Measurements from ENCODE around the gene DLG2. TPM values are rescaled to one million over a fixed set of nuclear protein-coding genes. Genes with fewer than 3 reads are reported as not detected.

Gene DLG2
- total RNA-seq, 1 donor from 2014 or later: 6.7 TPM

GRCh38 chr11:84129961-84130576 is 1497.1 kb downstream of the DLG2 start:
- no peak for TF ChIP-seq CTCF (IDR thresholded peaks at IDR 0.05; ENCODE audit: unreplicated experiment)
- Mint-ChIP-seq H3K4me1 (no peaks in the 10 kb centered on the region), H3K27ac (no peak overlapping the region), H3K4me3 (no peak overlapping the region), H3K36me3 (no peaks in the 10 kb centered on the region), H3K27me3 (ENCODE audit: low read depth) (no peaks in the 10 kb centered on the region), H3K9me3 (no peaks in the 10 kb centered on the region)
- DNase-seq (ENCODE audit: low spot score in 2 of 2, unreplicated experiment in 2 of 2): no peak

- no peaks in the 10 kb centered on the region for H3K36me3 Mint-ChIP-seq
- TF ChIP-seq CTCF (IDR thresholded peaks at IDR 0.05; ENCODE audit: unreplicated experiment): no peak
- H3K27me3 Mint-ChIP-seq (ENCODE audit: low read depth): no peaks in the 10 kb centered on the region
- H3K4me3 Mint-ChIP-seq: no peak overlapping the region
- H3K4me1 Mint-ChIP-seq: no peaks in the 10 kb centered on the region
- H3K9me3 Mint-ChIP-seq: no peaks in the 10 kb centered on the region
- no peak overlapping the region for H3K27ac Mint-ChIP-seq
- DNase-seq (ENCODE audit: low spot score in 2 of 2, unreplicated experiment in 2 of 2): no peak
Observed at GRCh38 chr11:84128840-84129239, 1498.3 kb downstream of the DLG2 start.

GRCh38 chr11:84117394-84117793 is 1509.8 kb downstream of the DLG2 start:
- H3K9me3 Mint-ChIP-seq: peaks cover 5% of the 10 kb centered on the region
- no peak for DNase-seq (ENCODE audit: low spot score in 2 of 2, unreplicated experiment in 2 of 2)
- no peak overlapping the region for H3K4me3 Mint-ChIP-seq
- no peaks in the 10 kb centered on the region for H3K36me3 Mint-ChIP-seq
- no peak overlapping the region for H3K27ac Mint-ChIP-seq
- H3K4me1 Mint-ChIP-seq: peaks cover 24% of the 10 kb centered on the region
- H3K27me3 Mint-ChIP-seq (ENCODE audit: low read depth): no peaks in the 10 kb centered on the region
- TF ChIP-seq CTCF (IDR thresholded peaks at IDR 0.05; ENCODE audit: unreplicated experiment): no peak

- no peak for TF ChIP-seq CTCF (IDR thresholded peaks at IDR 0.05; ENCODE audit: unreplicated experiment)
- DNase-seq (ENCODE audit: low spot score in 2 of 2, unreplicated experiment in 2 of 2): no peak
- H3K27me3 Mint-ChIP-seq (ENCODE audit: low read depth): no peaks in the 10 kb centered on the region
- peaks cover under 1% of the 10 kb centered on the region for H3K9me3 Mint-ChIP-seq
- H3K36me3 Mint-ChIP-seq: no peaks in the 10 kb centered on the region
- H3K27ac Mint-ChIP-seq: no peak overlapping the region
- no peak overlapping the region for H3K4me3 Mint-ChIP-seq
- H3K4me1 Mint-ChIP-seq: no peaks in the 10 kb centered on the region
Observed at GRCh38 chr11:84106541-84106940, 1520.6 kb downstream of the DLG2 start.

GRCh38 chr11:84105148-84105547 is 1522.0 kb downstream of the DLG2 start:
- no peaks in the 10 kb centered on the region for H3K9me3 Mint-ChIP-seq
- no peaks in the 10 kb centered on the region for H3K27me3 Mint-ChIP-seq (ENCODE audit: low read depth)
- H3K4me1 Mint-ChIP-seq: no peaks in the 10 kb centered on the region
- DNase-seq (ENCODE audit: low spot score in 2 of 2, unreplicated experiment in 2 of 2): no peak
- no peak for TF ChIP-seq CTCF (IDR thresholded peaks at IDR 0.05; ENCODE audit: unreplicated experiment)
- no peaks in the 10 kb centered on the region for H3K36me3 Mint-ChIP-seq
- H3K4me3 Mint-ChIP-seq: no peak overlapping the region
- no peak overlapping the region for H3K27ac Mint-ChIP-seq

- no peaks in the 10 kb centered on the region for H3K9me3 Mint-ChIP-seq
- TF ChIP-seq CTCF (IDR thresholded peaks at IDR 0.05; ENCODE audit: unreplicated experiment): no peak
- no peak overlapping the region for H3K4me3 Mint-ChIP-seq
- H3K4me1 Mint-ChIP-seq: no peaks in the 10 kb centered on the region
- no peaks in the 10 kb centered on the region for H3K36me3 Mint-ChIP-seq
- H3K27ac Mint-ChIP-seq: no peak overlapping the region
- no peak for DNase-seq (ENCODE audit: low spot score in 2 of 2, unreplicated experiment in 2 of 2)
- H3K27me3 Mint-ChIP-seq (ENCODE audit: low read depth): no peaks in the 10 kb centered on the region
Observed at GRCh38 chr11:84103096-84103495, 1524.0 kb downstream of the DLG2 start.

Measured in mesothelial cell of epicardium (in vitro differentiated cells).